ENCODE results near the gene RHNO1. TPM values are rescaled to one million over a fixed set of nuclear protein-coding genes. Genes with fewer than 3 reads are reported as not detected.
A peak's percentile ranks its signal among the peaks of the same experiment; 100 is the strongest.

Gene RHNO1
- total and polyA plus RNA-seq, 2 of the 13 experiments (the other 11 are each of a cell fraction or from before 2014, with no cell fraction given): 27.2 to 49.6 TPM

- TF ChIP-seq PRDM15 (CRISPR knock-in tag; IDR thresholded peaks at IDR 0.05) (peak; percentile 89), HOXA5 (CRISPR knock-in tag; IDR thresholded peaks at IDR 0.05) (0 out of 2 replicates have a peak, but pooled peaks have one; percentile 10), BCL6 (CRISPR knock-in tag; IDR thresholded peaks at IDR 0.05) (0 out of 2 replicates have a peak, but pooled peaks have one; percentile 7), ZMYM3 (CRISPR knock-in tag; IDR thresholded peaks at IDR 0.05) (peak; percentile 15; the same call in 1 of the 2 replicates), ZFP90 (CRISPR knock-in tag; IDR thresholded peaks at IDR 0.05; ENCODE audit: borderline replicate concordance) (0 out of 2 replicates have a peak, but pooled peaks have one; percentile 23), ISL2 (CRISPR knock-in tag; IDR thresholded peaks at IDR 0.05) (0 out of 2 replicates have a peak, but pooled peaks have one; percentile 54), ZNF678 (CRISPR knock-in tag; IDR thresholded peaks at IDR 0.05) (no peak), ZNF256 (CRISPR knock-in tag; conservative IDR thresholded peaks at IDR 0.05) (no peak), TAF15 (IDR thresholded peaks at IDR 0.05; ENCODE audit: low read depth, low read length, poor library complexity, severe bottlenecking) (no peak), GFI1 (CRISPR knock-in tag; IDR thresholded peaks at IDR 0.05; ENCODE audit: borderline replicate concordance) (peak; percentile 92)
- TF ChIP-seq, protein P1, sequence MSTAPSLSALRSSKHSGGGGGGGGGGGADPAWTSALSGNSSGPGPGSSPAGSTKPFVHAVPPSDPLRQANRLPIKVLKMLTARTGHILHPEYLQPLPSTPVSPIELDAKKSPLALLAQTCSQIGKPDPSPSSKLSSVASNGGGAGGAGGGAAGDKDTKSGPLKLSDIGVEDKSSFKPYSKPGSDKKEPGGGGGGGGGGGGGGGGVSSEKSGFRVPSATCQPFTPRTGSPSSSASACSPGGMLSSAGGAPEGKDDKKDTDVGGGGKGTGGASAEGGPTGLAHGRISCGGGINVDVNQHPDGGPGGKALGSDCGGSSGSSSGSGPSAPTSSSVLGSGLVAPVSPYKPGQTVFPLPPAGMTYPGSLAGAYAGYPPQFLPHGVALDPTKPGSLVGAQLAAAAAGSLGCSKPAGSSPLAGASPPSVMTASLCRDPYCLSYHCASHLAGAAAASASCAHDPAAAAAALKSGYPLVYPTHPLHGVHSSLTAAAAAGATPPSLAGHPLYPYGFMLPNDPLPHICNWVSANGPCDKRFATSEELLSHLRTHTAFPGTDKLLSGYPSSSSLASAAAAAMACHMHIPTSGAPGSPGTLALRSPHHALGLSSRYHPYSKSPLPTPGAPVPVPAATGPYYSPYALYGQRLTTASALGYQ (CRISPR knock-in tag; IDR thresholded peaks at IDR 0.05): 0 out of 2 replicates have a peak, but pooled peaks have one; percentile 35
- TF ChIP-seq, protein P2, sequence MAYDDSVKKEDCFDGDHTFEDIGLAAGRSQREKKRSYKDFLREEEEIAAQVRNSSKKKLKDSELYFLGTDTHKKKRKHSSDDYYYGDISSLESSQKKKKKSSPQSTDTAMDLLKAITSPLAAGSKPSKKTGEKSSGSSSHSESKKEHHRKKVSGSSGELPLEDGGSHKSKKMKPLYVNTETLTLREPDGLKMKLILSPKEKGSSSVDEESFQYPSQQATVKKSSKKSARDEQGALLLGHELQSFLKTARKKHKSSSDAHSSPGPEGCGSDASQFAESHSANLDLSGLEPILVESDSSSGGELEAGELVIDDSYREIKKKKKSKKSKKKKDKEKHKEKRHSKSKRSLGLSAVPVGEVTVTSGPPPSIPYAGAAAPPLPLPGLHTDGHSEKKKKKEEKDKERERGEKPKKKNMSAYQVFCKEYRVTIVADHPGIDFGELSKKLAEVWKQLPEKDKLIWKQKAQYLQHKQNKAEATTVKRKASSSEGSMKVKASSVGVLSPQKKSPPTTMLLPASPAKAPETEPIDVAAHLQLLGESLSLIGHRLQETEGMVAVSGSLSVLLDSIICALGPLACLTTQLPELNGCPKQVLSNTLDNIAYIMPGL (CRISPR knock-in tag; IDR thresholded peaks at IDR 0.05; ENCODE audit: borderline replicate concordance in 1 of 2, low read depth in 1 of 2): peak in 1 of 2 experiments; percentile 12; a peak in 1 of 4 replicates
- TF ChIP-seq, protein P3, sequence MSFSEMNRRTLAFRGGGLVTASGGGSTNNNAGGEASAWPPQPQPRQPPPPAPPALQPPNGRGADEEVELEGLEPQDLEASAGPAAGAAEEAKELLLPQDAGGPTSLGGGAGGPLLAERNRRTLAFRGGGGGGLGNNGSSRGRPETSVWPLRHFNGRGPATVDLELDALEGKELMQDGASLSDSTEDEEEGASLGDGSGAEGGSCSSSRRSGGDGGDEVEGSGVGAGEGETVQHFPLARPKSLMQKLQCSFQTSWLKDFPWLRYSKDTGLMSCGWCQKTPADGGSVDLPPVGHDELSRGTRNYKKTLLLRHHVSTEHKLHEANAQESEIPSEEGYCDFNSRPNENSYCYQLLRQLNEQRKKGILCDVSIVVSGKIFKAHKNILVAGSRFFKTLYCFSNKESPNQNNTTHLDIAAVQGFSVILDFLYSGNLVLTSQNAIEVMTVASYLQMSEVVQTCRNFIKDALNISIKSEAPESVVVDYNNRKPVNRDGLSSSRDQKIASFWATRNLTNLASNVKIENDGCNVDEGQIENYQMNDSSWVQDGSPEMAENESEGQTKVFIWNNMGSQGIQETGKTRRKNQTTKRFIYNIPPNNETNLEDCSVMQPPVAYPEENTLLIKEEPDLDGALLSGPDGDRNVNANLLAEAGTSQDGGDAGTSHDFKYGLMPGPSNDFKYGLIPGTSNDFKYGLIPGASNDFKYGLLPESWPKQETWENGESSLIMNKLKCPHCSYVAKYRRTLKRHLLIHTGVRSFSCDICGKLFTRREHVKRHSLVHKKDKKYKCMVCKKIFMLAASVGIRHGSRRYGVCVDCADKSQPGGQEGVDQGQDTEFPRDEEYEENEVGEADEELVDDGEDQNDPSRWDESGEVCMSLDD (CRISPR knock-in tag; IDR thresholded peaks at IDR 0.05; ENCODE audit: borderline replicate concordance): peak; percentile 68; the same call in 1 of the 2 replicates
Measured at GRCh38 chr12:2891240-2892053, 14.4 kb downstream of the RHNO1 start (continued).
